Heart right ventricle (tissue), 16 donors: ENCODE results near the gene PMF1. TPM values are rescaled to one million over a fixed set of nuclear protein-coding genes. Genes with fewer than 3 reads are reported as not detected.

Experiments used
- ATAC-seq, 8 donors: fragments of 200-7000 bp; cut with Tn5 transposase; one replicate each; pipeline ENCODE4 v1.9.1; 2020; ENCODE audit warnings: mild to moderate bottlenecking in 8 of 8, moderate library complexity in 8 of 8, moderate number of reproducible peaks in 1 of 8
- DNase-seq, 2 donors: peaks; one replicate each; pipeline ENCODE4 v3.0.0-alpha.2; 2020
- H3K27ac ChIP-seq, 10 donors: fragments of 200-600 bp; sonication (generic) in 2 of 10; one replicate each; pipeline versions ENCODE4 v1.5.0 to v1.8.0; 2020 to 2022; ENCODE audit warnings: mild to moderate bottlenecking in 3 of 10
- H3K27me3 ChIP-seq, 7 donors: fragments of 200-600 bp; one replicate each; pipeline ENCODE4 v1.8.0; 2021 to 2022; ENCODE audit warnings: mild to moderate bottlenecking in 2 of 7
- H3K36me3 ChIP-seq, 9 donors: fragments of 200-600 bp; sonication (generic) in 1 of 9; one replicate each; pipeline versions ENCODE4 v1.5.0 to v1.8.0; 2020 to 2022; ENCODE audit warnings: mild to moderate bottlenecking in 2 of 9
- H3K4me1 ChIP-seq, 9 donors: fragments of 200-600 bp; sonication (generic) in 1 of 9; one replicate each; pipeline versions ENCODE4 v1.5.0 to v1.8.0; 2020 to 2022; ENCODE audit warnings: mild to moderate bottlenecking in 4 of 9
- H3K4me3 ChIP-seq, 10 donors: fragments of 200-600 bp; sonication (generic) in 2 of 10; one replicate each; pipeline versions ENCODE4 v1.5.0 to v1.8.0; 2020 to 2022; ENCODE audit warnings: mild to moderate bottlenecking in 7 of 10, moderate library complexity in 2 of 10
- H3K9me3 ChIP-seq, 11 donors: fragments of 200-600 bp in 10 of 11; sonication (generic) in 2 of 11; one replicate each; pipeline versions ENCODE4 v1.5.0 to v1.8.0; 2013 to 2022; ENCODE audit warnings: mild to moderate bottlenecking in 2 of 11, control low read depth in 1 of 11, moderate library complexity in 1 of 11
- WGBS, 2 donors: extraction: QIAGEN DNeasy Blood & Tissue Kit; methylation state at CpG; one replicate each; pipeline ENCODE4 v1.1.7; 2013; ENCODE audit warnings: inconsistent platforms in 1 of 2; 5-methylcytosine and 5-hydroxymethylcytosine counted together
- intact Hi-C, 10 donors: fragments of 100-400 bp; cut with DNase I; formaldehyde crosslinking; loops; one replicate each; pipeline versions ENCODE4 v1.11.1 to v1.14.2; 2022
- polyA plus RNA-seq, 2 donors: library from polyadenylated mRNA; stranded (reverse); fragments of 200-250 nt; gene quantifications; one replicate each; pipeline ENCODE4 v1.2.3, GENCODE V29; 2013
- total RNA-seq, 10 donors: library from RNA; stranded (reverse); fragmentation: NEBNext Ultra II Directional in 3 of 10; extraction: Animal tissue kit (Norgen Biotek cat#: 25700) in 3 of 10; gene quantifications; one replicate each; pipeline versions ENCODE4 v1.2.1 to v1.2.4, GENCODE V29; 2021 to 2023
- TF ChIP-seq, protein P1 (sequence below), 9 donors: fragments of 200-600 bp; sonication (generic) in 2 of 9; IDR thresholded peaks; one replicate each; pipeline versions ENCODE4 v1.5.0 to v1.8.0; 2021 to 2022; ENCODE audit warnings: antibody characterized with exemption in 9 of 9, mild to moderate bottlenecking in 5 of 9, moderate library complexity in 1 of 9
- donor health status: Arrhythmogenic right ventricular cardiomyopathy.
- donor health status: ischemic (EF 13 %, LVEDD 7.1; RV severe dilation, severe dysfunction).
- donor health status: healthy with polysubstance abuse.
- donor health status: DM: no; HTN: yes; CAD: no.
- donor health status: DM: no; HTN: no; CAD: no.
- donor health status: ischemic (EF 25% LVEDD 6.9; RV normal size, moderate dysfunction).
- donor health status: ischemic (EF 25% LVEDD 5.7; RV mildly dilated, moderate dysfunction).
- donor health status: healthy.
- donor health status: DM: yes; HTN: yes; CAD: no.
- donor health status: Ischemic cardiomyopathy.
- donor health status: ischemic (EF 35%, LVEDD 5.7; RV mildly dilated, moderate dysfunction).
- donor health status: nonischemic (EF 11% LVEDD 7.7; RV severe dilation, severe dysfunction).
- donor health status: DM: yes; HTN: yes; CAD: no.
- donor health status: PGD.
- donor health status: ischemic (EF 29% LVEDD 5.4; RV normal size, mild dysfunction).
- donor health status: nonischemic (EF 23%, LVEDD 6.1; RV moderate dilation, normal function).

PMF1 gene
- total and polyA plus RNA-seq, 12 donors, result 55.9 to 122 (median 69.9) TPM

DNA sequence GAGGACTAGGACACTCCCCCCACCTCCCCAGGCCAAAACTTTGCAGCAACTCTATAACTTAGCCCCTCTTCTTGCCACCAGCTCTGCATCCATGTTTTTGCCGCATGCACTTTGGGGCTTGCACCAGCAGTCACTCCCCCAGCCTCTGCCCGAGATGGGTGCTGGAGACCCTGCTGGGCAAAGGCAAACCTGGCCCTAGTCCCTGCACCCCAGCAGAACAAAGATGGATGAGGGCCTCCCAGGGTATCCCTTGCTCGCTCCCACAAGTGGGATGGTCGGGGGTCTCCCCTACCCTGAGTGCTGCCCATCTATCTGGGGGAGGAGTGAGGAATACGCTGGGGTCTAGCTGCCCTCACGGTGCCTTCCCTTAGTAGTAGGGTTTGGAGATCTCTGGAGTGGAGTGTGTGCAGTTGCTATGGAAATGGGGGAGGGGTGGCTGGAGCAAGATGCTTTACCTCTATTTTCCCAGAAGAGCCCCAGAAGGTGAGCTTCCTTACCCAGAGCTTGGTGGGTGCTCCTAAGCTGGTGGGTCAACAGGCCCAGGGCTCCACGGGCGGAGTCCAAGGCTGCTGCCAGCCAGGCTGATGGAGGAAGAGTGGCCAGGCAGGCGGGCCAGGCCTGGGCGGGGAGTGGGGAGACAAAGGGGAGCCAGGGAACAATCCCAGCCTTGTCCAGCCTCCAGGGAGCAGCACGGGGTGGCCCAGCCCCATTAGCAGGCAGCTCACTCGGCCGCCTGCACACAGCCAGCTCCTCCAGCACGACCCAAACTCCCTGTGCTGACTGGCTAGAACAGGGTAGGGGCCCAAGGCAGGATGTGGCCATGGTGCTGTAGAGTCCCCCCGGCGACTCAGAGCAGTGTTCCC lies 34.9 kb downstream of the PMF1 start, which contains the start of gene PAQR6:
TSS of gene PAQR6 (minus strand) at position 597 of the 863 bp plus-strand sequence. CDS start 1,325 bp downstream, outside the sequence.
- Histone ChIP-seq H3K36me3 (peaks cover 0 to 40% (median 26%) of the 10 kb centered on the region in 9 donors), H3K27ac (peak within 1 kb of the TSS in 1 of 10 donors; percentile 14), H3K4me1 (peaks cover 34 to 61% (median 47%) of the 10 kb centered on the region in 9 donors), H3K27me3 (peaks cover 0 to 23% (median 8%) of the 10 kb centered on the region in 7 donors), H3K4me3 (no peak within 1 kb of the TSS), H3K9me3 (no peaks in the 10 kb centered on the region)
- 50 to 54% methylated on average over 16 of the region's 16 CpGs for WGBS, 2 donors
- ATAC-seq (peak; percentile 20 to 50 (median 34)), DNase-seq (peak in 1 of 2 donors; percentile 50)
- TF ChIP-seq, protein P1, sequence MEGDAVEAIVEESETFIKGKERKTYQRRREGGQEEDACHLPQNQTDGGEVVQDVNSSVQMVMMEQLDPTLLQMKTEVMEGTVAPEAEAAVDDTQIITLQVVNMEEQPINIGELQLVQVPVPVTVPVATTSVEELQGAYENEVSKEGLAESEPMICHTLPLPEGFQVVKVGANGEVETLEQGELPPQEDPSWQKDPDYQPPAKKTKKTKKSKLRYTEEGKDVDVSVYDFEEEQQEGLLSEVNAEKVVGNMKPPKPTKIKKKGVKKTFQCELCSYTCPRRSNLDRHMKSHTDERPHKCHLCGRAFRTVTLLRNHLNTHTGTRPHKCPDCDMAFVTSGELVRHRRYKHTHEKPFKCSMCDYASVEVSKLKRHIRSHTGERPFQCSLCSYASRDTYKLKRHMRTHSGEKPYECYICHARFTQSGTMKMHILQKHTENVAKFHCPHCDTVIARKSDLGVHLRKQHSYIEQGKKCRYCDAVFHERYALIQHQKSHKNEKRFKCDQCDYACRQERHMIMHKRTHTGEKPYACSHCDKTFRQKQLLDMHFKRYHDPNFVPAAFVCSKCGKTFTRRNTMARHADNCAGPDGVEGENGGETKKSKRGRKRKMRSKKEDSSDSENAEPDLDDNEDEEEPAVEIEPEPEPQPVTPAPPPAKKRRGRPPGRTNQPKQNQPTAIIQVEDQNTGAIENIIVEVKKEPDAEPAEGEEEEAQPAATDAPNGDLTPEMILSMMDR (IDR thresholded peaks at IDR 0.05), result peak in 1 of 9 donors; percentile 4
- intact Hi-C loops, result no loop called here

DNA sequence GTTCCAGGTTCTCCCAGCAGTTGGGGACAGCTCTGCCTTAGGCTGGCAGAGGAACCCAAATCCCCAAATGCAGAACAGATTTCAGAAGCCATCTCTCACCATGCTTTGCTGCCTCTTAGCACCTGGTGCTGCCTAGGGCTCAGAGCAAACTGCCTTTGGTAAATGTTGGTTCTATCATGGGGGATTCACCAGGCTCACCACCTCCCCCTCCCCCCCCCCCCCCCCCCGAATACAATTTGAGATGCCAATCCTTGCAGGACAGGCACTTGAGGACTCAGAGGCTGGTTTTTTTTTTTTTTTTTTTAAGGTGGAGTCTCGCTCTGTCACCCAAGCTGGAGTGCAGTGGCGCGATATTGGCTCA lies 35.5 kb downstream of the PMF1 start:
- DNase-seq, result no peak
- Histone ChIP-seq H3K4me3 (no peak overlapping the region), H3K9me3 (no peaks in the 10 kb centered on the region), H3K27ac (peak overlapping the region in 1 of 10 donors; percentile 14), H3K27me3 (peaks cover 0 to 23% (median 8%) of the 10 kb centered on the region in 7 donors), H3K36me3 (peaks cover 0 to 46% (median 32%) of the 10 kb centered on the region in 9 donors), H3K4me1 (peaks cover 34 to 63% (median 47%) of the 10 kb centered on the region in 9 donors)
- no peak for ATAC-seq
- TF ChIP-seq, protein P1 (IDR thresholded peaks at IDR 0.05), result no peak
- WGBS, 2 donors, result 67 to 79% methylated on average over 4 of the region's 4 CpGs
- intact Hi-C loops, result no loop called here

DNA sequence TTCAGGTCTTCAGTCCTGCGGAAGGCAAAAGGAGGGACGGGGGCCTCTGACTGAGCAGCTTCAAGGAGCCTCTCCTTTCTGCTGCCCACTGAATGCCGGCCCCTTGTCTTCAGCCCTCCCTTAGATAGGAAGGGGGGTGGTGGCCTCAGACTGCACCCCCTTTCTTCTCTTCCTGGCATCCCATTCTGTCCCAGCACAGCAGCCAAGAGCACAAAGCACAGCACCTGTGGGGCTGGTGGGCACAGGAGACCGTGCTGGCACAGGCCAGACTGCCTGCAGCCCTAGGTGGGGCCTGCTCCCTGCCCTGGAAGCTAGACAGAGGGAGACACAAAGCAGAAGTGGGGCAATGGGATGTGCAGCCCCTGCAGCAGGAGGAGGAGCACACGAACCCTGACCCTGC lies 36.8 kb downstream of the PMF1 start:
- intact Hi-C loops, result no loop called here

DNA sequence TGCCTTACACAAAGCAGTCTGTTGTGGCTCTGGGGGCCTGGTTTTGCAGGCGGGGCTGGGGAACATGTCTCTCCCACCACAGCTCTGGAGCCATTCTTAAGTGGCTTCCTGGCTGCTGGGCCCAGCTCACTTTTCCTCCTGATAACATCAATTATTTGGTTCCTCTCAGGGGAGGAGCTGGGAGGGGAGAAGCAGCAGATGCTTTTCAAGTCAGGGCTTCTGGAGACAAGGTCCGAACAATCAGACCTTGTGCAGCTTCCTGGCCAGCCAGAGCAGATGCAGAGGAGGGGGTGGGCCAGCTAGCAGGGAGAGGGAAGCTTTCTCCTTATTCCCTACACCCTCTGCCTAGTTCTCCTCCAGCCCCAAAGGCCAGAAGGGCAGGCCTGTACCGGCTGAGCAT lies 38.7 kb downstream of the PMF1 start:
- TF ChIP-seq, protein P1 (IDR thresholded peaks at IDR 0.05), result no peak
- peaks cover 0 to 78% (median 46%) of the 10 kb centered on the region in 9 donors for H3K36me3 ChIP-seq
- ATAC-seq (peak; percentile 20 to 77 (median 71)), DNase-seq (peak in 1 of 2 donors; percentile 53)
- no peaks in the 10 kb centered on the region for H3K9me3 ChIP-seq
- H3K27ac ChIP-seq, result peak overlapping the region in 6 of 10 donors; percentile 18 to 69 (median 59)
- intact Hi-C loops, result no loop called here
- H3K4me3 ChIP-seq, result no peak overlapping the region
- peaks cover 0 to 2% (median 0%) of the 10 kb centered on the region in 7 donors for H3K27me3 ChIP-seq
- peaks cover 21 to 48% (median 37%) of the 10 kb centered on the region in 9 donors for H3K4me1 ChIP-seq
- 25 to 32% methylated on average over 3 of the region's 3 CpGs for WGBS, 2 donors

More for the DNA sequence above, 36.8 kb downstream of the PMF1 start:
- H3K4me1 ChIP-seq, result peaks cover 34 to 63% (median 47%) of the 10 kb centered on the region in 9 donors
- H3K27ac ChIP-seq, result no peak overlapping the region
- WGBS, 2 donors, result 76 to 88% methylated on average over 5 of the region's 5 CpGs
- H3K27me3 ChIP-seq, result peaks cover 0 to 22% (median 8%) of the 10 kb centered on the region in 7 donors
- H3K4me3 ChIP-seq, result no peak overlapping the region
- ATAC-seq (no peak), DNase-seq (no peak)
- TF ChIP-seq, protein P1 (IDR thresholded peaks at IDR 0.05), result no peak
- peaks cover 0 to 59% (median 42%) of the 10 kb centered on the region in 9 donors for H3K36me3 ChIP-seq
- H3K9me3 ChIP-seq, result no peaks in the 10 kb centered on the region
